Middle frontal gyrus (tissue), 1 donor: Measurements from ENCODE around the gene NWD2.
"Not testable (repeated sequence)": the region's sequence is repeated elsewhere in the genome, so short reads cannot be mapped to it uniquely, and the experiment has no call there.

Experiments used
- DNase-seq: peaks from one replicate; pipeline ENCODE4 v3.0.0-alpha.2; 2015; ENCODE audit warnings: low spot score; ENCODE audit errors: extremely low spot score

Gene NWD2

GRCh38 chr4:37393321-37393720 lies 148.8 kb downstream of the NWD2 start:
- no peak for DNase-seq

DNA sequence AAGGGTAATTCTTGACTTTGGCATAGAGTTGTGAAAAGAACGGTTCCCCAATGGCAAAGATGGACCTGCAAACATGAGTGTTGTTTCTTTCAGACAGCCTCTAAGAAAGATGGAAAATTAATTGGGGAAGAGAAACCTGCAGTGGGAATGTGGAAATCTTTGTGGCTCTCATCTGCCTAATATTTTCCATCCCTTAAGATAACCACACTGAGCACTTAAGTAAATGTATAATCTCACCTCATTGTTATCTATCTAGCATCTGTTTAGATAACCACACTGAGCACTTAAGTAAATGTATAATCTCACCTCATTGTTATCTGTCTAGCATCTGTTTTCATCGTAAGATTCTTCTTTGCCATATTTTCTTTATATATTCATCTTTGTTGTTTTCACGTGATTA lies 149.3 kb downstream of the NWD2 start:
- DNase-seq, result no peak

DNA sequence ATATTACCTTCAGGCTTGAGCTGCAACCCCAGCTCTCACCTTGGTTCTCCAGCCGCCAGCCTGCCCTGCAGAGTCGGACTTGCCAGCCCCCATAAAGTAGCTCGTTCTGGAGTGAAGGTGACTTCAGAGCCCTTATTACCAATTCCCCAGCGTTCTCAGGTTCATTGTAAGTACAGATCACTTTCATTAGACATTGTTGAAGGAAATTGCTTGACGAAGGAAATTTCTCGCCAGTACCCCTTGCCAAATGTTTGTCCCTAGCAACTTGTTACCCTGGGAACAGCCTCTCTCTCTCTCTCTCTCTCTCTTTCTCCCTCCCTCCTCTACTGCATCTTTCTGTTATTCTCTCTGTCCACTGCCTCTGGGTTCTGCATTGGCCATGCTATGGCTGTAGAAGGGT lies 153.0 kb downstream of the NWD2 start:
- DNase-seq, result no peak

GRCh38 chr4:37400241-37400881 lies 155.8 kb downstream of the NWD2 start:
- DNase-seq, result no peak

- DNase-seq, result not testable (repeated sequence)
Observed at GRCh38 chr4:37407938-37408826, 163.6 kb downstream of the NWD2 start.

DNA sequence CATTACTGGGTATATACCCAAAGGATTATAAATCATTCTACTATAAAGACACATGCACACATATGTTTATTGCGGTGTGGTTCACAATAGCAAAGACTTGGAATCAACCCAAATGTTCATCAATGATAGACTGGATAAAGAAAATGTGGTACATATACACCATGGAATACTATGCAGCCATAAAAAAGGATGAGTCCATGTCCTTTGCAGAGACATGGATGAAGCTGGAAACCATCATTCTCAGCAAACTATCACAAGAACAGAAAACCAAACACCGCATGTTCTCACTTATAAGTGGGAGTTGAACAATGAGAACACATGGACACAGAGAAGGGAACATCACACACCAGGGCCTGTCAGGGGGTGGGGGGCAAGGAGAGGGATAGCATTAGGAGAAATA lies 169.1 kb downstream of the NWD2 start:
- not testable (repeated sequence) for DNase-seq

DNA sequence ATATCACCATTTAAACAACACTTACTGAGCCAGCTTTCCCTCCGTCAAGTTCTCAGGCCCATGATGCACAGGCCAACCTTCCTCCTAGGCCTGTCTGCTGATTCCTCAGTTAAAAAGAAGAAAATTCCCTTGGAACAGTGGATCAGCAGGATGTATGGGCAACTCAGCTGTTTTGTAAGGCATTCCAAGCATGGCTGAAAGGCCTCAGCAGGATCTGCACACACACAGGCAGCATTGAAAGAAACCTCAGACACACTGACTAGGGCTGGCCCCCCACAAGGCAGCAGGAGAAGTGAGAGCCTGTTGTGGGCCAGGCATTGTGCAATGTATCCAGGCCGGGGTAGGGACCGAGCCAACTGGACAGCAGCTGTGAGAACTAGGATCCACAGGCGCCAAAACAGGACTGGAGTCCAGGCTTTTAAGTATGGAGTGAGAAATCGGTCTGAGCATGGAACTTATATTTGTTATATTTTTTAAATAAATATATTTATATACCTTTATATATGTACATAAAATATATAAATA lies 171.4 kb downstream of the NWD2 start:
- no peak for DNase-seq

DNA sequence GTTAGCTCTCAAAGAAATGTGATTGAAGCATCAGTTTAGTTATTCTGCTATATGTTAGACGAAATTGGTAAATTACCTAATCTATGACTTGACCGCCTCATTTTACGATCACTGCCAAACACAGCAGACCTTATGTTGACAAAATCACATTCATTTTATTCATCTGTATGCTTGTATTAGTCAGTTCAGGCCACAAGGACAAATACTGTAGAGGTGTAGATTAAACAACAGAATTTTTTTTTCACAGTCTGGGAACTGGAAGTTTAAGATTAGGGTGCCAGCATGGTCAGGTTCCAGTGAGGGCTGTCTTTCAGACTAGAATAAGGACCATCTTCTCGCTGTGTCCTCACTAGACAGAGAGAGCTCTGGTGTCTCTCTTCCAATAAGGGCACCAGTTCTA lies 177.1 kb downstream of the NWD2 start:
- DNase-seq, result no peak

DNA sequence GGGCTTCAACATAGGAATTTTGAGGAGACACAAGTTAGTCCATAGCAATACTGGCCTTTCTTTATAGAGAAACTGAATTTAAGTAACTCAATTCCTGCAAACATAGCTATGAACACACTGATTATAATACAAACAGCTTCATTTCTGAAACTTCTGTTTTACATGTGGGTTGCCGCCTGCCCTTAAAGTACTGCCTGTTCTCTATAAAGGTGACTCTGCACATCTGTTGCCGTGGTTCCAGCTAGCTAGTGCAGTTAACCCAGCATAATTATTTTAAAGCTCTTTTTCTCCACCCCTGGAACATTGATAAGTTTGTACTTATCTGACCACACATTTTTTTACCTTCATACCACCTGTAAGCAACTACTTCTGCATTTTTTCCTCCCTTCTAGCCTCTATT lies 177.6 kb downstream of the NWD2 start:
- no peak for DNase-seq

DNA sequence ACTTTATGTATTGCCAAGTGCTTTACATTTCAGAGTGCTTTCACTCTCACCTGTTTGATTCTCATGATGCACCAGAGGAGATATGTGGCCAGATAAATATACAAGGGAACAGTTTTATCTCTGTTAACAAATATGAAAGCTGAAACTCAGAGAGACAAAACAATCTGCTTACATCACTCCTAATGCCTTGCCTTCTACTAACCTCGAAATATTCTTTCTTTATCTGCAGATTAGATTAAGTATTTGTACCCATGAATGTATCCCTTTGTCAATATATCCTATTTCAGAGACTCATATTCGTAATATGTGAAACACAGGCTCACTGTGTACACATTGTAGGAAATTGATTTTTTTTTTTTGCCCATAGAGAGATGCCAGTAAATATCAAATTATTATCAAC lies 178.1 kb downstream of the NWD2 start:
- DNase-seq, result no peak

GRCh38 chr4:37423310-37423709 lies 178.8 kb downstream of the NWD2 start:
- no peak for DNase-seq

DNA sequence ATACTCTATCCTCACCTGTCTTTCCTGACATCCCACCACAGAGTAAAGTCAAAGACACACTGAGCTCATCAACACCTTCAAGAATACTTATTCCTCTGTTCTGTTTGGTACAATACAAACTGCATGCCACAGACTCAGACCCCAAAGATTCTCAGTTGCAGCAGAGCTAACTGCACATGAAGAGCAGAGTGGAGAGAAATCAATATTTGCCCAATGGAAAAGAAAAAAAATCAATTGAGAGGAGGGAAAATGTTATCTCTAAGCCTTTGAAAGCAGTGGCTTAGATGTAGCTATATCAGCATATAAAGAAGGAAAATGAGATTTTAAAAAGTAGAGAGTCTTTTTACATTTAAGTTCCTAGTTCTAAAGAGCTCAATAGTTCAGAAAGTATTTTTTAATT lies 180.2 kb downstream of the NWD2 start:
- no peak for DNase-seq

DNA sequence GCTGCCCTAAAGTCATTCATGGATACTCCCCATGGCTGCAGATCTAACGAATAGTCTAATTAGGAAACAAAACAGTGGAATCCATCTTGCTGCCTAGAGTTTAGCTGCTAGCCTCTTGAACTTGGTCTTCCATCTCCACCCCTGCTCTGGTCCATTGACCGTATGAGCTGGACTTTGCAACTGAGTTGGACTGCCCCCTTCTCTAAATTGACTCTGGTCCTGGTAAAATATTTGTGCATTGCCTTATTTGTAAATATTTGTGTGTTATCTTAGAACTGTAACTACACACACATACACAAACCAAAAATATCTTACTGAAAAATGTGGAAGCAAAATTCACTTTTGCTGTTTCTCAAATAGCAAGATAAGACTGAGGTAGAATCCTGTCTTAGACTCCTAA lies 181.3 kb downstream of the NWD2 start:
- DNase-seq, result no peak

GRCh38 chr4:37427193-37427592 lies 182.7 kb downstream of the NWD2 start:
- DNase-seq, result no peak

DNA sequence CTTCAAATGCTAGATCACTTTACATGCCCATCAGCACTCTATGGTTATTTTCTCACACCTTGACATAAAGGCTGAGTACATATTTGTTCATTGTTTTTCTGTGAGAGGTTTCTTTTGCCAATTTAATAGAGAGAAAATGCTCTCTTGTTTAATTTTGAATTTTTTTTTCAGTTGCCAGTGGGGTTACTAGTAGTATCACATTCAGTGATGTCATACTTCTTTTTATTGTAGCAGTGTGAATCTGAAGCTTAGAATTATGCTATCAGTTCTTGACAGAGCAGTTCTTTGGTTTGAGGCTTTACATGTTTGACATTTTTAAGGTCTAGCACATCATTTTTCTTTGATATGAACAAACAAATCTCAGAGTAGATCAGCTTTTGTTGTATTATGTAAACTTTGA lies 185.4 kb downstream of the NWD2 start:
- no peak for DNase-seq

DNA sequence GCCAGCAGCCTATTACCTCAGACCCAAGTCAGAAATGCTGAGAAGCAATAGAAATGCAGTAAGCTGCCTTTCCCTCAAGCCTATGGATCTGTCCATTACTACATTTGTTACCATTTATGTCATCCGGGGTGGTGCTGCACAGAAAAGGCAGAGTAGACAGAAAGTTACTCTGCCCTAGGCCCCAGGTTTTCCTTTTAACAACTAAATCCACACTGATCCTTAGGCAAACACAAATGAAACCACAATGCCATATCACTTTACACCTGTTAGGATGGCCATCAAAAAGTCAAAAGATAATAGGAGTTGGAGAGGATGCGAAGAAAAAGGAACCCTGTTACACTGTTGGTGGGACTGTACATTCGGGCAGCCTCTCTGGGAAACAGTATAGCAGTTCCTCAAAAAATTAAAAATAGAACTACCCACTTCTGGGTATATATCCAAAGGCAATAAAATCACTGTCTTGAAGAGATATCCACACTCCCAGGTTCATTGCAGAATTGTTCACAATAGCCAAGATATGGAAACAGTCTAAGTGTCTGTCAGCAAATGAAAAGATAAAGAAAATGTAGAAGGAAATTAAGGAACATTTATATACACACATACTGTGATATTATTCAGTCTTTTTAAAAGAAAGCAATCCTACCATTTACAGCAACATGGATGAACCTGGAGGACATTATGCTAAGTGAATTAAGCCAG lies 186.3 kb downstream of the NWD2 start:
- no peak for DNase-seq

DNA sequence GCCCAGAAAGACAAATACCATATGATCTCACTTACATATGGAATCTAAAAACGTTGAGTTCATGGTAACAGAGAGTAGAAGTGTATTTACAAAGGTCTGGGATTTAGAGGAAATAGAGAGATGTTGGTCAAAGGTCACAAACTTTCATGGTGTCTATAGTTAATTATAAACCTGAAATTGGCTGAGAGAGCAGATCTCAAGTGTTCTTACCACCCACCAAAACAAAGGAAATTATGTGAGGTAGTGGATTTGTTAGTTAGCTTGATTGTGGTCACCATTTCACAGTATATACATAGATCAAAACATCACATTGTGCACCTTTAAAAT lies 186.8 kb downstream of the NWD2 start:
- no peak for DNase-seq

DNA sequence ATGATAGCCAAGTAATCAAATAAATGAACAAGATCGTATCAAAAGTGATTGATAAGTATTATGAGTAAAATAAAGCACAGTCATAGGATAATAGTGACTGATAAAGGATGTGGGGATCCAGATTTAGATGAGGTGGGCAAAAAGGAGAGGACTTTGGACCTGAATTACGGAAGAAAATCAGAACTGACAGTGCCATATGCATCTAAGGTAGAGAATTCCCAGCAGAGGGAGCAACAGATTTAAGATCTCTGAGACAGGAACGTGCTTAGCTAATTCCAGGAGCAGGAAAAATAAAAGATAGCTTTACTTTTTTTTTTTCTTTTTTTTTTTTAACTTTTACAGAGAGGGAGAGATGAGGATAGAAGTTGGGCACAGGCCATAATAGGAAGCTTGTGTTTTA lies 189.9 kb downstream of the NWD2 start:
- DNase-seq, result no peak

- DNase-seq, result peak; percentile 7
Observed at GRCh38 chr4:37436546-37436945, 192.0 kb downstream of the NWD2 start.

DNA sequence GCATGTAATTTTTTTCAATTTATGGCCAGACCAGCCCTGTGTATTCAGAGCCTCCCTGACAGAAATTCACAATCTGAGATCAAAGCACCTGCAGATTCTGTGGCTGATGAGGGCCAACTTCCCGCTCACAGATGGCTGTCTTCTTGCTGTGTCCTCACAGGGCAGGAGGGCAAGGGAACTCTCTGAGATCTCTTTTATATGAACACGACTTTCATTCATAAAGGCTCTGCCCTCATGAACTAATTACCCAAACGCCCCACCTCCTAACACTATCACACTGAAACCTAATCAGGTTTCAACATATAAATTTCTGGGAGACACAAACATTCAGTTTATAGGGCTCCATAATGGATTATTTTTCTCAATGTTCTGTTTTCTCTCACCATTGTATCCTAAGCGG lies 192.6 kb downstream of the NWD2 start:
- no peak for DNase-seq

- no peak for DNase-seq
Observed at GRCh38 chr4:37438564-37439279, 194.2 kb downstream of the NWD2 start.
